SHP77 treated with DMSO at 0.1 percent for 48 hours (cell line): ENCODE data around the gene STOML2.
"Not testable (repeated sequence)": the region's sequence is repeated elsewhere in the genome, so short reads cannot be mapped to it uniquely, and the experiment has no call there.

Experiments
- DNase-seq: peaks from one replicate; lab custom pipeline; 2025; lab: John Stamatoyannopoulos, UW

STOML2 gene

GRCh38 chr9:35102769-35103659, at the start of gene STOML2:
Gene STOML2, minus strand, starts transcription at chr9:35103131. Its CDS starts 37 bp downstream, at chr9:35103094.
- peak; percentile 77 for DNase-seq

GRCh38 chr9:35147941-35148563, 45.1 kb upstream of the STOML2 start:
- not testable (repeated sequence) for DNase-seq

GRCh38 chr9:35142037-35142436, 39.1 kb upstream of the STOML2 start:
- no peak for DNase-seq

GRCh38 chr9:35140093-35140492, 37.2 kb upstream of the STOML2 start:
- no peak for DNase-seq

GRCh38 chr9:35136866-35137265, 33.9 kb upstream of the STOML2 start:
- DNase-seq, result no peak

- DNase-seq, result no peak
Observed at GRCh38 chr9:35135988-35136387, 33.1 kb upstream of the STOML2 start.

GRCh38 chr9:35134920-35135319, 32.0 kb upstream of the STOML2 start:
- no peak for DNase-seq

- peak; percentile 25 for DNase-seq
Observed at GRCh38 chr9:35116898-35117551, 14.1 kb upstream of the STOML2 start.

- no peak for DNase-seq
Observed at GRCh38 chr9:35116539-35116897, 13.6 kb upstream of the STOML2 start.

- DNase-seq, result peak; percentile 46
Observed at GRCh38 chr9:35115680-35116538, 13.0 kb upstream of the STOML2 start, which contains the start of gene ATOSB. Gene ATOSB, minus strand, starts transcription at chr9:35115862. Its CDS starts 7,588 bp downstream, at chr9:35108274.

GRCh38 chr9:35114840-35115628, 12.1 kb upstream of the STOML2 start:
- no peak for DNase-seq

GRCh38 chr9:35114113-35114839, 11.3 kb upstream of the STOML2 start:
- DNase-seq, result peak; percentile 8

GRCh38 chr9:35112257-35113020, 9.5 kb upstream of the STOML2 start:
- DNase-seq, result no peak

GRCh38 chr9:35111001-35111933, 8.3 kb upstream of the STOML2 start:
- peak; percentile 64 for DNase-seq

- no peak for DNase-seq
Observed at GRCh38 chr9:35110327-35110761, 7.4 kb upstream of the STOML2 start.

GRCh38 chr9:35108946-35109575, 6.1 kb upstream of the STOML2 start:
- no peak for DNase-seq

GRCh38 chr9:35108461-35108860, 5.5 kb upstream of the STOML2 start:
- DNase-seq, result no peak
